HG03103 (cell line): ENCODE results near the gene MOSMO.

Experiments
- ATAC-seq: cut with Tn5 transposase; IDR thresholded peaks from one replicate; pipeline ENCODE4 v1.9.1; 2021; ENCODE audit warnings: low read depth; ENCODE audit not compliant: unreplicated experiment

Gene MOSMO

GRCh38 chr16:22007509-22008214, at the start of gene MOSMO:
MOSMO (plus strand) TSS chr16:22008111; CDS start chr16:22008302, 191 bp downstream.
- no peak for ATAC-seq

- no peak for ATAC-seq
Measured at GRCh38 chr16:21959050-21959449, 48.9 kb upstream of the MOSMO start.

- ATAC-seq, result no peak
Measured at GRCh38 chr16:21962475-21962874, 45.4 kb upstream of the MOSMO start.

GRCh38 chr16:21963887-21964286, 44.0 kb upstream of the MOSMO start:
- ATAC-seq, result no peak

- no peak for ATAC-seq
Measured at GRCh38 chr16:21964353-21964752, 43.6 kb upstream of the MOSMO start.

- no peak for ATAC-seq
Measured at GRCh38 chr16:21971856-21972255, 36.1 kb upstream of the MOSMO start.

- ATAC-seq, result no peak
Measured at GRCh38 chr16:21973945-21974344, 34.0 kb upstream of the MOSMO start.

GRCh38 chr16:21980032-21980431, 27.9 kb upstream of the MOSMO start:
- ATAC-seq, result no peak

- no peak for ATAC-seq
Measured at GRCh38 chr16:21982108-21982507, 25.8 kb upstream of the MOSMO start.

GRCh38 chr16:21984062-21984461, 23.8 kb upstream of the MOSMO start:
- no peak for ATAC-seq

- ATAC-seq, result no peak
Measured at GRCh38 chr16:21985524-21985923, 22.4 kb upstream of the MOSMO start.

GRCh38 chr16:21986692-21987246, 21.1 kb upstream of the MOSMO start:
- no peak for ATAC-seq

- no peak for ATAC-seq
Measured at GRCh38 chr16:21987498-21987897, 20.4 kb upstream of the MOSMO start.

GRCh38 chr16:21989133-21989532, 18.8 kb upstream of the MOSMO start:
- no peak for ATAC-seq

- no peak for ATAC-seq
Measured at GRCh38 chr16:21989751-21990150, 18.2 kb upstream of the MOSMO start.

GRCh38 chr16:21990381-21990944, 17.4 kb upstream of the MOSMO start:
- no peak for ATAC-seq

- no peak for ATAC-seq
Measured at GRCh38 chr16:21991621-21992020, 16.3 kb upstream of the MOSMO start.

- no peak for ATAC-seq
Measured at GRCh38 chr16:21994856-21995465, 12.9 kb upstream of the MOSMO start.

GRCh38 chr16:21996923-21997696, 10.8 kb upstream of the MOSMO start:
- ATAC-seq, result no peak

- no peak for ATAC-seq
Measured at GRCh38 chr16:21997697-21998480, 10.0 kb upstream of the MOSMO start.
